HCT116 (cell line): ENCODE measurements around the gene RBMS1.

Experiments
- CTCF ChIP-seq, 3 experiments: fragments of 200-600 bp in 1 of 3; sonication (generic) in 1 of 3; IDR thresholded peaks in 2 of 3; conservative IDR thresholded peaks in 1 of 3; 2 replicates each; pipeline ENCODE4 v1.5.1; 2012 to 2017; ENCODE audit warnings: low read depth in 2 of 3, low read length in 2 of 3, antibody characterized with exemption in 1 of 3, borderline replicate concordance in 1 of 3, control low read depth in 1 of 3, mild to moderate bottlenecking in 1 of 3, mixed read lengths in 1 of 3, mixed run types in 1 of 3, moderate library complexity in 1 of 3; ENCODE audit not compliant: insufficient read depth in 1 of 3
- EZH2 ChIP-seq: fragments of 200-600 bp; sonication (generic); IDR thresholded peaks from 2 replicates; pipeline ENCODE4 v1.6.1; 2017; ENCODE audit warnings: antibody characterized with exemption, mixed run types
- JUND ChIP-seq: IDR thresholded peaks from 2 replicates; pipeline ENCODE4 v1.6.1; 2012
- MAX ChIP-seq: IDR thresholded peaks from 2 replicates; pipeline ENCODE4 v1.6.1; 2012
- POLR2A ChIP-seq: IDR thresholded peaks from 2 replicates; pipeline ENCODE4 v1.7.0; 2011; ENCODE audit warnings: borderline replicate concordance; ENCODE audit not compliant: insufficient read depth, insufficient read length; ENCODE audit errors: extremely low read depth
- POLR2AphosphoS5 ChIP-seq: IDR thresholded peaks from 2 replicates; pipeline ENCODE4 v1.6.1; 2011; ENCODE audit warnings: mild to moderate bottlenecking, low read depth, low read length, moderate library complexity
- RAD21 ChIP-seq: IDR thresholded peaks from 2 replicates; pipeline ENCODE4 v1.6.1; 2012; ENCODE audit warnings: low read depth, mild to moderate bottlenecking
- ZNF274 ChIP-seq: fragments of 200-500 bp; sonication (Bioruptor generic); IDR thresholded peaks from 2 replicates; pipeline ENCODE4 v1.6.1; 2014; ENCODE audit warnings: mild to moderate bottlenecking, low read depth, low read length, inconsistent platforms

- TF ChIP-seq RAD21 (no peak), CTCF (IDR thresholded peaks at IDR 0.05 in 2 of 3, conservative IDR thresholded peaks at IDR 0.05 in 1 of 3; ENCODE audit: borderline replicate concordance in 1 of 3, insufficient read depth in 1 of 3, low read depth in 2 of 3, low read length in 2 of 3) (no peak), JUND (no peak), MAX (no peak), POLR2A (no peak), POLR2AphosphoS5 (no peak), ZNF274 (no peak), EZH2 (no peak)
Measured at GRCh38 chr2:160513120-160513519, 19.5 kb upstream of the RBMS1 start.
